DLD1 (cell line): Measurements from ENCODE around the gene PKHD1.
"Not testable (repeated sequence)": the region's sequence is repeated elsewhere in the genome, so short reads cannot be mapped to it uniquely, and the experiment has no call there.

Experiments
- in situ Hi-C: cut with HindIII; loops from 2 replicates; pipeline ENCODE4 v1.10.0; 2017; ENCODE audit warnings: low sequenced_read_pairs

Gene PKHD1

GRCh38 chr6:51865996-51866395 lies 221.4 kb downstream of the PKHD1 start:
- in situ Hi-C loops: no loop called here

DNA sequence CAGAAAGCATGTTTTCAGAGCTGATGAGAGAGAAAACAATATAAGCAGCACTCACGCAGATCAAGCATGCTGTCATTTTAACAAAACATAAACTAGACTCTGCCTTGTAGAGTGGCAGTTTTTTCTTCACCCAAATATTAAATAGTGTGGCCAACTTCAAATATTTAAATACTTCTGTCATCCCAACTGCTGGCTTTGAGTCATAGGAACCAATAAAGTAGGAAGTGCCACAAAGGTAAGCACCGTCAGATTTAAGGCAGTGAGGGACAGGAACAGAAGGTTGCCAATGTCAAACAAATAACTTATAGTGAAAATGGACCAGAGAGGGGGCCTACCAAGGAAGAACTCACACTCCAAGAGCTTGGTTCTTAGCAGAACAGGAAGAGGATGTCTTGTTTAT lies 222.2 kb downstream of the PKHD1 start:
- in situ Hi-C loops: no loop called here

- in situ Hi-C loops: no loop called here
Measured at GRCh38 chr6:51857134-51857533, 230.3 kb downstream of the PKHD1 start.

- in situ Hi-C loops: no loop called here
Measured at GRCh38 chr6:51856508-51856907, 230.9 kb downstream of the PKHD1 start.

- in situ Hi-C loops: no loop called here
Measured at GRCh38 chr6:51855310-51856082, 231.9 kb downstream of the PKHD1 start.

GRCh38 chr6:51854876-51855275 lies 232.5 kb downstream of the PKHD1 start:
- in situ Hi-C loops: no loop called here

DNA sequence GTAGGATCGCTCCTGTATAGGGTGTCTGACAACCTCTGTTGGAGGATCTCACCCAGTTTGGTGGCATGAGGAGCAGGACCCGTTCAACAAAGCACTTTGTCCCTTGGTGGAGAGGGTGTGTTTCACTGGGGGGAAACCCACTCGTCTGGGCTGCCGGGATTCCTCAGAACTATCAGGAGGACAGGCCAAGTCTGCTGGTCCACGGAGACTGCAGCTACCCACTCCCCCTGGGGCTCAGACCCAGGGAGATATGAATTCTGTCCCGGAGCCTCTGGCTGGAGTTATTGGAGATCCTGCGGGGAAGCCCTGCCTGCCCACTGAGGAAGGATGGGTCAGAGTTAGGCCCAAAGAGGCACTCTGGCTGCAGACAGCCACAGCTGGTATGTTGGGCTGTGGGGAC lies 233.1 kb downstream of the PKHD1 start:
- in situ Hi-C loops: no loop called here

- in situ Hi-C loops: not testable (repeated sequence)
Measured at GRCh38 chr6:51853109-51853508, 234.3 kb downstream of the PKHD1 start.

- in situ Hi-C loops: no loop called here
Measured at GRCh38 chr6:51846531-51846930, 240.9 kb downstream of the PKHD1 start.

DNA sequence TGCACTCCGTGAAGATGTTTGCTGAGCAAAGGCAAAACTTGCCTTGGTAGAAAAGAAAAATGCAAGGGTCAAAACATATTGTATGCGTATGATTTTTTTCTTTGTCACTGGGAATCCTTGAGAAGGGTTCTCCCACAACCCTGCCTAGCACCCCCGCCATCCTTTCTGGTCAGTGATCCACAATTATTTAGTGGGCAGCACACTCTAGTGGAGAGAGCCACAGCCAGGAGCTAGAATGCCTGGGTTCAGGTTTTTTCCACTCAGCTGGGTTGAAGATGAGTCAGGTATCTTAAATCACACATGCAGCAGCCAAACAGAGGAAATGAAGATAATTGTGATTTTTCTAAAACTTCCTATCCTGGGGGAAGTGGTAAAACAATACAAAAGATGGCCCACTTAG lies 243.1 kb downstream of the PKHD1 start:
- in situ Hi-C loops: no loop called here

DNA sequence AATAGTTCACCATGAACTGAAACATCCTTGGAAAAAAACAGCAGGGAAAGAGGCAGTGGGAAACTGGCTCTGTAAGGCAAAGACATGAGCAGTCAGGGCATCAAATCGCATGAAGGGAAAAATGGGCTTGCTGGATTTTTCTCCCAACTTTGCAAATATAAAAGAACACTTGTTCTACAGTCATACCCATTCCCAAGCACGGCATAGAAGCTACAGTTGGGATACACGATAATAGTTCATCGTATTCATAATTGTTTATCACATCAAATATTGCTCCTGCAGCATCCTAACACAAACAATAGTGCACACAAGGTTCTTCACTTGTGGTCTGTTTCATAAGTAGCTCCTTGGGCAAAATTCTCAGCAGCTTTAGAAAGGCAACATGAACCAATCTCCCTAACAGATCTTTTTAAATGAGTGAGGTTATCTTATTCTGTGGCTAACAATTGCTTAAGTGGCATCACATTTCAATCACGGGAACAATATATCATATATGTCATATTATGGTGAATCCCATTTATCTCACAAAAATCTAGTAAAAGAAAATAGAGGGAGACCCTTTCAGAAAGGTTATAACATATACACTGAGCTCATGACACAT lies 243.9 kb downstream of the PKHD1 start:
- in situ Hi-C loops: no loop called here

DNA sequence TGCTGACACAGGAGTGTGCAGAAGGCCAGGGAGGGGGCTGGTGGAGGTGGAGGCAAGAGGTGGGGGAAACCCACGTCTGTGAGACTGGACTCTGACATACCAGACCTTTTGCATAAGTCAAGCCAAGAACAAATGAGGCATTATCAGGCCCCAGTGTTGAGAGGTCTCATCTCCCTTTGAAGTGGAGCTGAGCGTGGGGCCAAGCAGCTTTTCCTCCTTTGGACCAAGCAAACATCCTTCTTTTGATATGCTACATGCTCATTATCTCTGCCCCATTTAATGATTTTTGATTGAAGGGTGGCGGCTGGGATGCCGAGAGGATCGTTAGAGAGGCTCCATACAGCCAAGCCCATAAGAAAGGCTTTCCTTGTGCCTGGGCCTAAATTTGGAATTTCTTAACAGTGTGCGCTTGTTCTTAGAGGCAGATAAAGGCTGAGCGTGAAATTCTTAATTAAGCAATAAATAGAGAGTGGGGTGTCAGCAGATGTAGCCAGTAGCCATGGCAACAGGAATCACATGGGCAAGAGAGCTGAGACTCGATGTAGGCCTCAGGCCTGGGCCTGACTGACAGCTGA lies 244.5 kb downstream of the PKHD1 start:
- in situ Hi-C loops: no loop called here

GRCh38 chr6:51842061-51842803 lies 245.2 kb downstream of the PKHD1 start:
- in situ Hi-C loops: no loop called here

GRCh38 chr6:51841626-51842025 lies 245.8 kb downstream of the PKHD1 start:
- in situ Hi-C loops: no loop called here

DNA sequence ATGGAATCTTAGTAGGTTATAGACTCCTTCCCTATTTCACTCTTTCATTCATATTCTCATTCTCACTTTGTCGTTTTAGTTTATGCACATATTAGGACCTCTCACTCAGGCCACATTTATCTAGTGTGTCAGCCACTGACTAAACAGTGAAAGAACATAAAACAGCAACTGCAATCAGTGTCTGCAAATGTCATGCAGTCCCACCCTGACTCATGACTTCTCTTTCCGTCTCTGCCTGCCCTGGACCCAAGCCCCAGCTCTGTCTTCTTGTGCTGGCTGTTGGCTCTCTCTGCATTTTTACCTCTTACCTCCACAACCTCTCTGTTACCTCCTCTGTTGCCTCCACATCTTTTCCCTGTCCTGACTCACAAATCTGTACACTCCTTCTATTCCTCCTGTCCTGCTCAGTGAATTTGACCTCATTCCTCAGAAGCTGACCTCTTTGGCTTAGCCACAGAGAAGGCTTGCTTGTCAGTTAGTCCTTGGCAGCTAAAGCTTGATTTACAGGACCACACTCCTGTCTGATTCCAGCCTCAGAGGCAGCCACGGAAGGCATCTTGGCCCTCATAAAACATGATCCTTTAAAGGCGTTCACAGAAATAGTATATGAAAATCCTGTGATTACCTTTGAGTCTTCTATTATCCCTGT lies 247.6 kb downstream of the PKHD1 start:
- in situ Hi-C loops: no loop called here

- in situ Hi-C loops: no loop called here
Measured at GRCh38 chr6:51830666-51831065, 256.7 kb downstream of the PKHD1 start.

DNA sequence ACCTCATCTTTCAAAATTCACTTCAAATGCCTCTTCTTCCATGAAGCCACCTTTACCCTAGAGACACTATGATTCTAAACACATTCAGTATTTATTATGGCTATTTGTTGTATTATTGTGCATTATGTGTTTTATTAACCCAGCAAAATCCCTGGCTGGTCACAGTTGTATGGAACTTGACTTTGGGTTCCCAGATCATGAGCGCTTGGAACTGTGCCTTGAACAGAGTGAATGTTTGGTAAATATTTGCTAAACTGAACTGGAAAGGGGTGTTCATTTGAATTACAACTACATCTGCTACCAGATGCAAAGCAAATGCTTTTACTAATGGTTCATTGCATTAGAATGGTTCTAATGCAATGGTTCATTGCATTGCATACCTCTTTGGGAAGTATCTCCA lies 259.8 kb downstream of the PKHD1 start:
- in situ Hi-C loops: no loop called here

- in situ Hi-C loops: no loop called here
Measured at GRCh38 chr6:51824940-51825339, 262.5 kb downstream of the PKHD1 start.

- in situ Hi-C loops: no loop called here
Measured at GRCh38 chr6:51820555-51820954, 266.9 kb downstream of the PKHD1 start.

- in situ Hi-C loops: no loop called here
Measured at GRCh38 chr6:51818520-51819022, 268.8 kb downstream of the PKHD1 start.

DNA sequence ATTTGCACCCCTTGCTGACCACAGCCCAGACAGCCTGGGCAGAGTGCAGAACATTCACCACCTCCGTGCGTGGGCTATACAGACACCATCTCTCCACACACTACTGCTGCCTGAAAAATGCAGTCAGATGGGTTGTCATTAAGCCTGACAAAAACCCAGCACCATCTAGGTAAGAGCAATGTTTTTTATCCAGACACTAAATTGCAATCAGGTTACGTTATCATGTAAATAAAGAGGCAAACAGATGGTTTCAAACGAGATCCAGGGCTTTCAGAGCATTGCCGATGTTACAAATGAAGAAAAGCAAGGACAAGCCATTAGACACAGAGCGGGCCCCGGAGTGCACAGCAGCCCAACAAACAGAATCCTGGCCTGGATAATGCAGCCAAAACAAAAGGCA lies 269.6 kb downstream of the PKHD1 start:
- in situ Hi-C loops: no loop called here
